ENCODE data around the gene AUTS2. TPM values are rescaled to one million over a fixed set of nuclear protein-coding genes. Genes with fewer than 3 reads are reported as not detected.

Gene AUTS2
- total and polyA plus RNA-seq, 2 of the 8 experiments (the other 6 are each of a cell fraction or from before 2014, with no cell fraction given) = 25.9 to 101 TPM

GRCh38 chr7:70637726-70638125 is 1039.5 kb downstream of the AUTS2 start:
- Histone ChIP-seq H3K79me2 (ENCODE audit: control insufficient read depth in 1 of 2, insufficient read depth in 2 of 2, low read length in 2 of 2) (no peaks in the 10 kb centered on the region), H3K56ac (replicated peaks; ENCODE audit: insufficient read length, low read depth, low read length) (no peak overlapping the region), H2BK5ac (ENCODE audit: low read depth, low read length) (no peak overlapping the region), H2BK120ac (replicated peaks; ENCODE audit: low read depth, low read length) (no peak overlapping the region), H2AFZ (ENCODE audit: low read length) (no peak overlapping the region), H2BK15ac (ENCODE audit: low read length) (no peak overlapping the region), H4K20me1 (replicated peaks in 1 of 2; ENCODE audit: control insufficient read depth in 1 of 2, insufficient read depth in 2 of 2, low read length in 2 of 2) (no peaks in the 10 kb centered on the region), H3K4me3 (ENCODE audit: extremely low read depth in 1 of 4, insufficient read depth in 2 of 4, low read depth in 3 of 4, low read length in 4 of 4) (no peak overlapping the region), H3K36me3 (ENCODE audit: control insufficient read depth in 2 of 4, insufficient read depth in 4 of 4, low read length in 3 of 4) (no peaks in the 10 kb centered on the region), H3K18ac (ENCODE audit: extremely low read depth, low read length) (no peak overlapping the region), H4K8ac (ENCODE audit: extremely low read depth, insufficient read depth, low read length) (no peak overlapping the region), H3K4me2 (ENCODE audit: insufficient read depth in 1 of 2, low read depth in 2 of 2, low read length in 2 of 2) (no peak overlapping the region), H2AK5ac (ENCODE audit: low read depth, low read length) (no peak overlapping the region), H2BK12ac (ENCODE audit: low read depth, low read length) (no peak overlapping the region), H3K23ac (ENCODE audit: insufficient read length) (no peak overlapping the region), H3K9me3 (ENCODE audit: insufficient read depth in 2 of 2, low read depth in 1 of 2, low read length in 1 of 2) (no peaks in the 10 kb centered on the region; a peak in 3 of 4 replicates), H3K4me1 (replicated peaks in 1 of 4; ENCODE audit: control insufficient read depth in 3 of 4, insufficient read depth in 4 of 4, low read length in 3 of 4) (peaks cover 0 to 8% (median 2%) of the 10 kb centered on the region in 4 experiments; a peak in 4 of 7 replicates), H3K23me2 (ENCODE audit: low read depth, low read length) (no peaks in the 10 kb centered on the region), H4K5ac (ENCODE audit: insufficient read length, low read depth, low read length) (no peak overlapping the region), H4K91ac (replicated peaks; ENCODE audit: insufficient read length, low read length) (no peak overlapping the region), H3K27me3 (replicated peaks in 1 of 4; ENCODE audit: control insufficient read depth in 3 of 4, extremely low read depth in 1 of 4, insufficient read depth in 3 of 4, low read length in 3 of 4) (no peaks in the 10 kb centered on the region), H3K79me1 (ENCODE audit: low read depth, low read length) (no peaks in the 10 kb centered on the region), H3K27ac (ENCODE audit: low read depth, low read length) (no peak overlapping the region), H3K14ac (ENCODE audit: insufficient read length) (no peak overlapping the region), H3K9ac (replicated peaks in 1 of 4; ENCODE audit: extremely low read depth in 1 of 4, low read depth in 3 of 4, low read length in 3 of 4) (no peak overlapping the region), H3K4ac (replicated peaks; ENCODE audit: insufficient read length, low read depth, low read length) (no peak overlapping the region), H2BK20ac (ENCODE audit: low read length) (no peak overlapping the region)
- WGBS, 2 experiments (ENCODE audit: extremely low coverage in 1 of 2, insufficient coverage in 1 of 2, insufficient read length in 1 of 2, insufficient replicate concordance in 2 of 2, low coverage in 1 of 2, low lambda C conversion rate in 2 of 2, missing lambda C conversion rate in 1 of 2) = 8% methylated on average over 1 of the region's 1 CpG; no CpG with 5 or more reads in 1 of the 2 experiments
- FAIRE-seq = peak; percentile 45
- no peak for DNase-seq (ENCODE audit: low read depth in 1 of 2, low spot score in 2 of 2)
- ChIA-PET POLR2A (ENCODE audit: partially characterized antibody) (interaction anchor here (0.7 kb wide), 1 partner anchor 48 kb away, joined by 3 read pairs; no protein-coding TSS in a partner anchor), CTCF (ENCODE audit: partially characterized antibody) (interaction anchor here (0.9 kb wide), 1 partner anchor 19 kb away, joined by 3 read pairs; no protein-coding TSS in a partner anchor)
- no peak for TF ChIP-seq GABPA (IDR thresholded peaks at IDR 0.05; ENCODE audit: borderline replicate concordance, insufficient read depth, low read length)
- no peak for TF ChIP-seq SIX5 (IDR thresholded peaks at IDR 0.05; ENCODE audit: low read depth, low read length)
- TF ChIP-seq SP1 (IDR thresholded peaks at IDR 0.05; ENCODE audit: low read depth, low read length) = no peak
- no peak for TF ChIP-seq MAFK (IDR thresholded peaks at IDR 0.05; ENCODE audit: low read depth, low read length)
